Stimulated activated CD8-positive, alpha-beta memory T cell treated with anti-CD3 and anti-CD28 coated beads, Interleukin-15, amount 100 ng/mL, for 4 hours (primary cell): ENCODE results near the gene GFRAL.
"Not testable (repeated sequence)": the region's sequence is repeated elsewhere in the genome, so short reads cannot be mapped to it uniquely, and the experiment has no call there.

ENCODE experiments used
- DNase-seq, 2 donors: peaks; one replicate each; pipeline ENCODE4 v3.0.0-alpha.2; 2020; ENCODE audit warnings: low read depth in 2 of 2

The GFRAL gene, protein sequence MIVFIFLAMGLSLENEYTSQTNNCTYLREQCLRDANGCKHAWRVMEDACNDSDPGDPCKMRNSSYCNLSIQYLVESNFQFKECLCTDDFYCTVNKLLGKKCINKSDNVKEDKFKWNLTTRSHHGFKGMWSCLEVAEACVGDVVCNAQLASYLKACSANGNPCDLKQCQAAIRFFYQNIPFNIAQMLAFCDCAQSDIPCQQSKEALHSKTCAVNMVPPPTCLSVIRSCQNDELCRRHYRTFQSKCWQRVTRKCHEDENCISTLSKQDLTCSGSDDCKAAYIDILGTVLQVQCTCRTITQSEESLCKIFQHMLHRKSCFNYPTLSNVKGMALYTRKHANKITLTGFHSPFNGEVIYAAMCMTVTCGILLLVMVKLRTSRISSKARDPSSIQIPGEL

DNA sequence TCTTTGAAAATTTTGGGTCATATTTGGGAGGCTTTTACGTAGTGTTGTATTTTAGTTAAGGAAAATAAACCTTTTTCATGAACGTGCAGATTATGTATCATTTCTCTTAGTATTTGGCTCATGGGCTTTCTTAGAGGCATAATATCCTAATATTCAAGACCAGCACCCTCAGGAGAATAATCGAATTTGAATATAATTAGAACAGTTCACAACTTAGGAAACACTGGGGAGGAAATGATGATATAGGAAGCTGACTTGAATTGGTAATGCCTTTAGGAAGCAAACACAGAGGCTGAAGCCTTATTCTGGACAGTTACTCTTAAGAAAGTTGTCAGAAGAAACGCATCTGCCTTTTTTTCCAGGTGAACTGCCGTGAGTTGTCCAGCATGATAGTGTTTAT is at the start of gene GFRAL:
Gene GFRAL, plus strand, starts transcription at position 301 of the 400 bp plus-strand sequence. Its CDS starts 86 bp downstream, at position 387.
- DNase-seq, result no peak

DNA sequence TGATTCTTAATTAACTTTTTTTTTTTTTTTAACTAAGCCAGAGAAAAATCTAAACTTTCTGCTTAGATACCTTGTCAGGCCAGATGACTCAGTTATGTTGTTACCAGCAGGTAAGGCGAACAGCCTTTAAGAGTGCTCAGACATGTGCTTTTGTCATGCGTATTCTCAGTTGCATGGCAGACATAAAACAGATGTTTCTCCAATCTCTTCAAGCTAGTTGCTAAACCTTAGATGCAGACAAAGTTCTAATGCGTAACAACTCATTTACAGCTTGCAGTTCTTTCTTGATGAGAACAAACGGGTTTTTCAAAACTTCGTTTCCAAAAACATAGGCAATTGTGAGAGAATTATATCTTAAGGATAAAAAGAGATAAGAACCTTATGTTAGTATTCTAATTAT is 49.6 kb upstream of the GFRAL start:
- DNase-seq, result no peak

DNA sequence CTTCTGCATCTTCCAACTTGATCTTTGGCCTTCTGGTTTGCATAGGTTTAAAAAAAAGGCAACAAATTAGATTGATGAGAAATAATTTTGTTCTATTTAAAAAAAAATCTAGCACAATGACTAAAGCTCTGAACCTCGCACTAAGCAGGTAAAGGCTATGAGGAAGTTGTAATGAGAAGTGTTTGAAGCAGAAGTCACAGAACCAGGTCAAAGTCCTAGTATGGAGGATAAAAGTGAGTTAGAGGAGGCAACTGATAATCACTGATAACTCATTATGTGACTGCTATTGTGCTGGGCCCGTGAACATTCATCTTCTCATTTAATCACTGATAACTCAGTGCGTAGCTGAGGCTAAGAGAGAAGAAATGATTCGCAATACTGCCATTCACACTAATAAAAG is 46.1 kb upstream of the GFRAL start:
- no peak for DNase-seq

DNA sequence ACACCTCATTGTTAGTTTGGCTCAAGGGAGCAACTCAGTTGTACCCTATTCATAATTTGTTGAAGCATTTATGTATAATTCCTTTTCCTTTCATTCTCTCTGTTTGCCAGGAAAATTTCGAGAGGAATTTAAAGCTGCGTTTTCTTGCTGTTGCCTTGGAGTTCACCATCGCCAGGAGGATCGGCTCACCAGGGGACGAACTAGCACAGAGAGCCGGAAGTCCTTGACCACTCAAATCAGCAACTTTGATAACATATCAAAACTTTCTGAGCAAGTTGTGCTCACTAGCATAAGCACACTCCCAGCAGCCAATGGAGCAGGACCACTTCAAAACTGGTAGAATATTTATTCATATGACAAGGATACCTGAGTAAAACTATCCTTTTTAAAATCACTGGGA is 45.2 kb upstream of the GFRAL start:
- DNase-seq, result no peak

DNA sequence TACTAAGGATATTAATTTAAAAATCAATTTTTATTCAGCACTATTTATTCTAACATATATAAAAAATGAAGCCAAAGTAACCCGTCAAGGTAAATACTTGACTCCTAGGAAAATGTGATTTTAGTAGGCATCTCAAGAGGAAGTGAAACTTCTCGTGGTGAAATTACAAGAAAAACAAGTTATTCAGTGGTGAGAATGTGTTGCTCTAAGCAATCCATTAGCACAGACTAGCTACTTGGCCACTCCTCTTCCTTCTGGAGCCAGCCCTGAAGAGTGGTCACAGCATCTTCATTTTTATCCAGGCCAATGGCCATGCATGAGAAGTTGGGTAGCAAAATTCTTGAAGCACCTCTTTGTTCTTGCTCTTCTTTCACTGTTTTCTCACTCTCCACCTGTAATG is 40.4 kb upstream of the GFRAL start:
- DNase-seq, result no peak

DNA sequence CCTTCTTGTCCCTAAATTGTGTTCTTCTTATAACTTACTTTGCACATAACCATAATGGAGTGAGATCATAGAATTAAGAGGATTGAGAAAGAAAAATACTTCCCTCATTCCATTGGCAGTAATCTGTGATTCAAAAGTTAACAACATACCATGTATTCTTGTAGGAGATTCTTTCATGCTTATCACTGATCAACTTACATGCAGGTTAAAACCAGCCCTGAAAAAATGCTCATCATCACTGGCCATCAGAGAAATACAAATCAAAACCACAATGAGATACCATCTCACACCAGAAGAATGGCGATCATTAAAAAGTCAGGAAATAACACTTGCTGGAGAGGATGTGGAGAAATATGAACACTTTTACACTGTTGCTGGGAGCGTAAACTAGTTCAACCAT is 36.5 kb upstream of the GFRAL start:
- DNase-seq, result no peak

DNA sequence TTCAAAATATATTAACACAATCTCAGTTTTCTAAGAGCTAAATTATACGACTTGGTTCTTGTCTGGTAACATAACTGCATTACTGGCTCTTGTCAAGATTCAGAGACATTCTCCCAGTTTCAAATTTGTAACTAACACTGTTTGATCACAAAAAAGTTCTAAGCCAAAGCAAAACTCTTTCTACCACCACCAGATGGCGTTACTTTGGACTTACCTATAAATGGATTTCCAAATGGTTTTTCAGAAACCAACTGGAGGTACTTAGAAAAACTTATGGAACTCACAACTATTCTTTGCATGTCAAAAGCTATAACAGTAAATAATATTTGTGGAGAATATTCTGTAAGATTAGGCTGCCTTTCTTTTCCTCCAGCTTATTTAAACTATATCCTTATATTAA is 34.2 kb upstream of the GFRAL start:
- DNase-seq, result no peak

DNA sequence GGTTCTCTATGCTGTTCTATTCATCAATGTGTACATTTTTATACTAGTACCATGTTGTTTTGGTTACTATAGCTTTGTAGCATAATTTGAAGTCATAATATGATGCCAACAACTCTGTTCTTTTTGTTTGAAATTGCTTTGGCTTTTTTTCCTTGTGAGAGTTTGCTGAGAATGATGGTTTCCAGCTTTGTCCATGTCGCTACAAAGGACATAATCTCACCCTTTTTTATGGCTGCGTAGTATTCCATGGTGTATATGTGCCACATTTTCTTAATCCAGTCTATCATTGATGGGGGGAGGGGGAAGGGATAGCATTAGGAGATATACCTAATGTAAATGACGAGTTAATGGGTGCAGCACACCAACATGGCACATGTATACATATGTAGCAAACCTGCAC is 30.1 kb upstream of the GFRAL start:
- DNase-seq, result not testable (repeated sequence)

DNA sequence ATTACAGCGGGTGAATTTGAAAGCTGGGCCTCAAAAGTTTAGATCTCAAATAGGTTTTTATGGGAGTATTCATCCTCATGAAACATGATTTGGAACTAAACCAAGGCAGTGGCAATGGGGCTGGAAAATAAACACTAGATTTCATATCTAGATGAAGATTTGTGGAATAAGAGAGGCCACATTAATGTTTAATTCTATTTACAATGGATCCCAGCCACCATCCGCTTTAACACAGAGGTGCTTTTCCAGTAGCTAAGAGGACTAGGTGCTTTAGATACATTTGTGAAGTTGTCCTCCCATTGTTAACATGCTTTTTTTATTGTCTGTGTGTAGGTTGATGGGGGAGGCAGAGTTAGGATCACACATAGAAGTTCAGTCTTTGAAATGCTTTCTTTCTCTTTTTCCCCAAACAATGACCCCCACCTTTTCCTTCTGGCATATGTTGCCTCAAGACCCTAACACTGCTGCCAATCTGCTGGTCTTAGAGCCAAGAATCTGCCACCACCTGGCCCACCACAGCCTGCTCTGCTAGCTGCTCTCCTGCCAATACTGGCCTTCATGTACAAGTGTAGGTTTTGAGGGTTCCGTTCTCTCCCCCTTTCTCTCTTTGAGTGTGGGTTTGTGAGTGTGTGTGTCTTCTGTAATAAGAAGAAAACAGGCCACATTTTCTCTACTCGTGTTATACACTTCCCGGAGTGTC is 27.8 kb upstream of the GFRAL start:
- DNase-seq, result no peak

DNA sequence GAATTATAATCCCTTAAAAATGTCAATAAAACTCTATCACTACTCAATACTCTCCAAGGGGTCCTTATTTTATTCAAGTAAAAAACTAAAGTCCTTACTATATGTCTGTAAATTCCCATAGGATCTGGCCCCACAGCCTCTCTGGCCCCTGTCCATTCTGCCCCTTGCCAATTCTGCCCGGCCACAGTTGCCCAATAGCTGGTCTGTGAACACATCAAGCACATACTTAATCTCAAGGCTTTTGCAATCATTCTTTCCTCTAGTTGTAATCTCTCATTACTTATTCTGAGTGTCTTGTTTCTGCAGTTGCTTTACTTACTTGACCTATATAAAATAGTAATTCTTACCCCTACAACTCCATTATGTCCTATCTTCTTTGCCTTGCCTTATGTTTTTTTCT is 22.5 kb upstream of the GFRAL start:
- DNase-seq, result no peak

DNA sequence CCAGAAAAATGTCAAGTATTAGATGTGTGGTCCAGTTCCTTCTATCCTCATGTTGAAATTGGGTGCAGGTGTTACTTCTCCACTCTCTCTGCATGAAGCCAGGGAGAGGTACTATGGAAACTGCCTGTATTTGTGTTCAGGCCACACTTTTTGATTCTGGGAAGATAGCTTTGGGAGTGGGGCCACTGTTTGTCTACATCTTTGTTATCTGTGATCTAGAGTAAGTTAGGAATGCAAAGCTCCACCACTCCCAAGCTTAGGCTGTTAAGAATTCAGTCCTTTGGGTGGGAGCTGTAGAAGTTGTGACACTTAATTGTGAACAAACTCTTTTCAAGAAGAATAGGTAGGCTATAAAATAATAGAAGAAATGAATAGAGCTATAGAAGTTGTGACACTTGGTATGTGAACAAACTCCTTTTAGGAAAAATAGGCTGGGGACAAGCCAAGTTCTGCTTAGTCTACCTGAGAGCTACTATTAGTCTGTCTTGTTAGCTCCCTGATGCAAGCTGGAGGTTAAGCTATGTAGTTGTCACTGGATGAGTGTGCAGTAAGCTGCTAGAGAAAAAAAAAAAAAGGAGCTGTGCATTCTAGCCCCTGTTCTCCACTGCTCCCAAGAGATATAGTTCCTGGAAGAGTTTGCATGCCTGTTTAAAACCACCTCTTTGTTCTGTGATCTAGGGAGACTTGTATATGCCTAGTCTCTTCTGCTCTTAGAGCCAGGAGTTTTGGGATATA is 7.1 kb upstream of the GFRAL start:
- no peak for DNase-seq

DNA sequence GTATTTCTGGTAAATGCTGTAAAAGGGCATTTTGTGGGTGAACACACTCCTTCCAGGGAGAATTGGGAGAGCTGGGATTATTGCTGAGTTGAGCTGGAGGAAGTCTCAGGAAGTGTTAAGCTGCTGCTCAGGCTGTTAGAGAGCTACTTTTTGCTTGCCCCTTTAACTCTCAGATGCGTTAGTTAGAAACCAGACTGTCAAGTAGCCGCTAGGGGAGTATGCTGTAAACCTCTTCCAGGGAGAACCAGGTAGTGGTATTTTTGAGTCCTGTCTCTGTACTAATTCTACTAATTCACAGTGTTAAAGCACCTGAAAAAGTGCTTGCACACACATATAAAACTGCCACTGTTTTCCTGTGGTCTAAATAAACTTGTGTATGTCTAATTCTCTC is 6.6 kb upstream of the GFRAL start:
- no peak for DNase-seq

DNA sequence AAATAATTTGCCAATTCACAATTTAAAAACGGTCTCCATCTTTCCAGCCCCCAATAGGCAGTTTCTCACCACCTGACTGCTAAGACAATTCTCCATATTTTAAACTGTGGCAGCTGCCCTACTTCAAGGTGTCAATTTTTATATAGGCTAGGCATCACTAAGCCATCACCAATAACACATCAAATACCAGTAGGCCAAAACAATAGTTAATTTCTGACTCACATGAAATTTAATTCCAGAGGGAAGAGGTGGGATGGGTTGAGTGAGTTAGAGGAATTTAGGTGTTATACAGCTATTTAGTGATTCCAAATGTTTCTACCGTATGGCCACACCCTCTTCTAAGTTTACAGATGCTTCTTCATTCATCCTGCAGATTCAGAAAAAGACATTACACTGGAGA is 49.9 kb downstream of the GFRAL start:
- DNase-seq, result no peak

DNA sequence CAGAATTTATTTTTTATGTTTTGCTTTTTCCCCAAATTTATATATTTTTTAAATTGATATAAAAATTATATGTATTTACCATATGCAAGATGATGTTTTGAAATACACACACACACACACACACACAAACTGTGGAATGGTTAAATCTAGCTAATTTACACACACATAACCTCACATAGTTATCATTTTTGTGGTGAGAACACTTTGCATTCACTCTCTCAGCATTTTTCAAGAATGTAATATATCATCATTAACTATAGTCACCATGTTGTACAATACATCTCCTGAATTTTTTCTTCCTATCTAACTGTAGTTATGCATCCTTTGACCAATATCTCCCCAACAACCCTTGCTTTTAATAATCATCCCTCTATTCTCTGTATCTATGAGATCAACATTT is 52.2 kb downstream of the GFRAL start:
- no peak for DNase-seq

DNA sequence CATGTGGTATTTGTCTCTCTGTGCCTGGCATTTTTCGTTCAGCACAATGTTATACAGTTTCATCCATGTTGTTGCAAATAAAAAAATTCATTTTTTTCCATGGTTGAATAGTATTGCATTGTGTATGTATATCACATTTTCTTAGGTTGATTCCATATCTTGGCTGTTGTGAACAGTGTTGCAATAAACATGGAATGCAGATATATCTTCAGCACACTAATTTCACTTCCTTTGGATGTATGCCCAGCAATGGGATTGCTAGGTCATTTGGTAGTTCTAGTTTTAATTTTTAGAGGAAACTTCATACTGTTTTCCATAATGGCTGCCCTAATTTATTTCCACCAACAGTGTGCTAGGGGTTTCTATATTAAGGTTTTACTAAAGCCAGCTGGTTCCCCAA is 52.6 kb downstream of the GFRAL start:
- DNase-seq, result no peak

DNA sequence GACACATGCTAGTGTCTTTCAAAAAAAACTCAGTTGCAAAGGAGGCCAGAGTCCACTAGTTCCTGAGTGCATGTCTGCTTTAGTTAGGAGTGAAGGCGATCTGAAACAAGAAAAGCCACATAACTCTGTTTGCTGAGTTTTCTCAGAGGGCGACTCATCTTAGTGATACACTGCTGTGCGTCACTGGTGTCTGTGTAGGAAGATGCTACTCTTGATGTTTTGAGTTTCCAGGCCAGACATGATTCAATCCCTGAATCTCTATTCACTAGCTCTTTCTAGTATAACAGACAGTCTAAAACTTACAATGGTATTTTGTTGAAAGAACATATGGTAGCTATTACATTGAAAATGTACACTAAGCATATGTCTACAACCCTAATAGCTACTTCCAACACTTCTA is 60.9 kb downstream of the GFRAL start:
- DNase-seq, result no peak

DNA sequence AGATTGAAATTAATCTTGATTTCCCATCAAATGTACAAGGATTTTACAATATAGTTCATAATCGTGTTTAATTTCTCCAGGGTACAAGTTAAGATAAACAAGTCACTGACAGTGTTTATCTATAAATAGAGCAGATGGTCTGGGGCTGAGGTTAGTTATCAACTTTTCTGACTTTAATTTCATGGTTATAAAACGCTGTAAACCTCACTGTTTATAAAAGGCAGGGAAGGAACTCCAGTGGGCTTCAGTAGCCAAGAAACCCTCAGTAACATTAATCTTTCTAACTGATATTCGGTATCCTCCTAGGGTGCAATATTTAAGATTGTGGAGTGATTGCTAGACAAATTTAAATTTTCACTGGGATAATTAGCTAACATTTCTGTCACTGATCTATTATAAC is 68.6 kb downstream of the GFRAL start:
- DNase-seq, result no peak

DNA sequence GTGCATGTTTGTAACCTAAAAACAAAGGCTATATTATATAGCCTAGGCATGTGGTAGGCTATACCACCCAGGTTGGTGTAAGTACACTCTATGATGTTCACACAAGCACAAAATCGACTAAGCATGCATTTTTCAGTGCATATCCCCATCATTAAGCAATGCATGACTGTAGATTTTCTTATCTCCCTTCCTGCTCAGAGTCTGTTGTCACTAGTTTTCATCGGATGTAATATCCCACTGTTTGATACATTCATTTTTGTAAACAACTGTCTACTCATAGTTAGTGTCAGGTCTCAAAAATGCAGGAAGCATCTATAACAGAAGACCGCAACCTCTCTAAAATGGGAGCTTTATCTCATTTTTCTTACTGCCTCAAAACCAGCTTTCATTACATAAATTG is 70.7 kb downstream of the GFRAL start:
- no peak for DNase-seq

DNA sequence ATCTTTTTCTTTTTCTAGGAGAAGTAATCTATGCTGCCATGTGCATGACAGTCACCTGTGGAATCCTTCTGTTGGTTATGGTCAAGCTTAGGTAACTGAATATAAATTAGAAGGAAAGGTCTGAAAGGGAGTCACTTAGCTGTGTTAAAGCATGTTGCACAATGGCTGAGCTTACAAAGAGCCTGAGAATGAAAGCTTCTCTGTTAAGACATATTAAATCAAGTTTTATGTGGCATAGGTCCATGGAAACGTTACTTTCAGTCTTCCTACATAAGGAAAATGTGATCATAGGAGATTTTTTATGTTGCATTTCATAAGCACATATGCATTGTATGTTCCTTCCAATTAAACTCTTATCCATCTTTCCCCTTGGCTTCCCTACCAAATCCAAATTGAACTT is 72.1 kb downstream of the GFRAL start:
- no peak for DNase-seq

DNA sequence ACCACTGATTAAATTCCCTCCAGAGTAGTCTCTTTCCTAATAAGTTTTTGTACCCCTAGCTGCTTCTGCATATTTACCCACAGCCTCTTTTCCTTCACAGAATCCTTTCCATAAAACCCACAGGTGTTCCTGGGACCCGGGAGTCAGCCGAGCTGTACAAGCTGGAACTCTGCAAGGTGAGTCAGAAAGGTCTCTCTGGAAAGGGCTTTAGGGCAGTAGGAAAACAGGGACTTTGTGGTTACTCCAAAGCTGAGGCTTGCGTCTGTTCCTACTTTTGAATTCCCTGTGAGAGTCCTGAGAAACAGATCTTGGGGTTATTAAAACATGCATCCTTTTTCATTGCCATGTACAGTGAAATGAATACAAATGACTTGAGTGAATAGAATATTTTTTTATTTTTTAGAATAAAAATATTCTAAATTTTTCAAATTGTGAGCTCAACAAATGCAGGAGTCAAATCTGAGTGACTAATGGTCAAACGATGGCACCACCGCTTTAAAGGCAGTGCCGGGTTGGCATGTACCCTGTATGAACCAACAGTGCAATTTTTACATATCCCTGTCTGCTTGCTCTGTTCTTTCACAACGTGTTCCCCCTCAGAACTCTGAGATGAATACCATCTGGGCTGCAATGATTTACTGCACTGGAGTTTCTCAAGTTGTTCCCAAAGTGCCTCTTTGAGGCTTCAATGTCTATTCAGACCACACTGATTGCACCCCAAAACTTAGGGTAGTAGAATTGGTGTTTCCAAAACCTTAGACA is 78.4 kb downstream of the GFRAL start:
- no peak for DNase-seq

DNA sequence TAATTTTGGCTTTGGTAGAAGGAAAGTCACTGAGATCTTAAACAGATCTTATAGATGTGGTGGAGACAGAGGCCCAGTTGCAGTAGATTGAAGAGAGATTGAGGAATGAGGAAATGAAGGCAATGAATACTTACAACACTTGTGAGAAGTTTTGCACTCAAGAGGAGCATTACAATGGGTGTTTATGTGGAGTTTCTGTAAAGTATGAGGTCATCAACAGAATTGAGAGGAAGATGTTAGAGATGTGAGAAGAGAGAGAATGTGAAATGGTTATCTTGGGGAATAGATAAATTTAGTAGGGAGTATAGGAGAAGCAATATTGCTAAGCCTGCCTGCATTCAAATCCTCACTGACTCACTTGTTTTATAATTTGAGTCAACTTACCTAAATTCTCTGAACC is 83.4 kb downstream of the GFRAL start:
- DNase-seq, result no peak

DNA sequence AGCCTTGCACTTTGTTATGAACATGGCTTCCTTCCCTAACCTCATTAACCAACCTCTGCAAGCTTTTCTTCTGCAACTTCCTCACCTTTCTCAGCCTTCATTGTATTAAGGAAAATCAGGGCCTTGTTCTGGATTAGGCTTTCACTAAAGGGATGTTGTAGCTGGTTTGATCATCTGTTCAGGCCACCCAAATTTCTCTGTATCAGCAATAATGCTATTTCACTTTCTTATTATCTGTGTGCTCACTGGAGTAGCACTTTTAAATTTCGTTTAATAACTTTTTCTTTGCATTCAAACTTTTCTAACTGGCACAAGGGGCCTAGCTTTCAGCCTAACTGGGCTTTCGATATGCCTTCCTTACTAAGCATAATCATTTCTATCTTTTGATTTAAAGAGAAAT is 96.7 kb downstream of the GFRAL start:
- no peak for DNase-seq
